ENCODE results near the gene ZBTB40. TPM values are rescaled to one million over a fixed set of nuclear protein-coding genes. Genes with fewer than 3 reads are reported as not detected.

The ZBTB40 gene
- total and polyA plus RNA-seq, 2 of the 13 experiments (the other 11 are each of a cell fraction or from before 2014, with no cell fraction given): 8.8 to 16.5 TPM

DNA sequence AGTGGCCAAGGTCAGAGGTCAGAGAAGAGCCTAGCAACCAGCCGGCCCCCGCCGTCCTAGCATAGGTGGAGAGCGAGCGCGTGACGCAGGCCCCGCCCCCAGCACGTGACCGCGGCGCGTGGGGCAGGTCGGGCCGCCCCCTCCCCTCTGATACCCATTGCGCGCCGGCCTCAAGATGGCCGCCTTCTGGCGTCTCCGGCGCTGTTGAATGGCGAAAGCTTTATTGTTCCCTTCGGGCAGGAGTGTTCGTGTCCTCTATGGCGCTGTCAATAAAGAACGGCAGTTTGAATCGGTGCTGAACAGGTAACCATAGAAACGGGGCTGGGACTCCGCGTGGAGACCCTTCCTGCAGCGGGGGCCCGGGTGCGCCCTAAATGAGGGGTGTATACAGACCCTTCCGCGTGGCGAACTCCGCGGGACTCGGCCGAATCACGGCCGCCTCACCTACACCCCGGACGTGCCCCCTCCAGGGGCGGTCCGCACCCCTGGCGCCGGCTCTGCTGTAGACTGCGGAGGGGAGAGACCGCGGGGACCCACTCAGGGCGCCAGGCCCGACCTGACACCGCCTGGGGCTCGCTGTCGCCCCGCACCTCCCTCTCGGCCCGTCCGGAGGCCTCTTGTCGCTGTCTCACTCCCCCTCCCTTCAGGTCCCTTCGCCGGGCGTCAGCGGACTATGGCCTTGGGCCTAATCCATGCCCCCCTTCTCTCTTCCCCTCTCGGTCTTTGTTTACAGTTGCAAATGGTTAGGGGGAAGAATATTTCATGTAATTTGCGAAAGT, at the start of gene ZBTB40 (continued):
- TF ChIP-seq ZNF644 (CRISPR knock-in tag; IDR thresholded peaks at IDR 0.05; ENCODE audit: low read depth) (peak; percentile 73; the same call in 1 of the 2 replicates), HDAC2 (CRISPR knock-in tag; IDR thresholded peaks at IDR 0.05) (peak; percentile 89), HCFC1 (IDR thresholded peaks at IDR 0.05; ENCODE audit: low read depth, low read length) (peak; percentile 72), ZSCAN9 (CRISPR knock-in tag; IDR thresholded peaks at IDR 0.05; ENCODE audit: borderline replicate concordance) (peak; percentile 52; the same call in 1 of the 2 replicates), RXRA (CRISPR knock-in tag; IDR thresholded peaks at IDR 0.05) (peak; percentile 85), NCOR1 (IDR thresholded peaks at IDR 0.05; ENCODE audit: borderline replicate concordance, low read length) (no peak), MEF2D (CRISPR knock-in tag; IDR thresholded peaks at IDR 0.05) (no peak), POGZ (CRISPR knock-in tag; IDR thresholded peaks at IDR 0.05) (peak; percentile 99), ZZZ3 (CRISPR knock-in tag; IDR thresholded peaks at IDR 0.05; ENCODE audit: borderline replicate concordance) (peak; percentile 74; the same call in 1 of the 2 replicates), LBX2 (CRISPR knock-in tag; IDR thresholded peaks at IDR 0.05; ENCODE audit: borderline replicate concordance) (0 out of 2 replicates have a peak, but pooled peaks have one; percentile 70), CENPX (CRISPR knock-in tag; IDR thresholded peaks at IDR 0.05) (no peak), ZBTB10 (CRISPR knock-in tag; IDR thresholded peaks at IDR 0.05; ENCODE audit: borderline replicate concordance) (no peak), SMAD9 (CRISPR knock-in tag; IDR thresholded peaks at IDR 0.05) (no peak), TEAD2 (CRISPR knock-in tag; IDR thresholded peaks at IDR 0.05) (no peak), BRCA1 (CRISPR knock-in tag; IDR thresholded peaks at IDR 0.05) (no peak; the same call in 1 of the 2 replicates), THAP8 (CRISPR knock-in tag; IDR thresholded peaks at IDR 0.05; ENCODE audit: borderline replicate concordance) (no peak), POLR2G (IDR thresholded peaks at IDR 0.05; ENCODE audit: low read depth, low read length) (peak; percentile 52), PHF8 (CRISPR knock-in tag; IDR thresholded peaks at IDR 0.05) (peak; percentile 89), YEATS4 (CRISPR knock-in tag; IDR thresholded peaks at IDR 0.05; ENCODE audit: borderline replicate concordance) (peak; percentile 88), ZNF569 (CRISPR knock-in tag; IDR thresholded peaks at IDR 0.05; ENCODE audit: borderline replicate concordance) (no peak), ZNF790 (CRISPR knock-in tag; IDR thresholded peaks at IDR 0.05; ENCODE audit: borderline replicate concordance) (peak; percentile 34; the same call in 1 of the 2 replicates), PHF20 (CRISPR knock-in tag; IDR thresholded peaks at IDR 0.05) (peak; percentile 90), SRSF9 (IDR thresholded peaks at IDR 0.05; ENCODE audit: borderline replicate concordance, insufficient read depth, low read depth, low read length, poor library complexity, severe bottlenecking) (no peak), ZNF367 (CRISPR knock-in tag; IDR thresholded peaks at IDR 0.05; ENCODE audit: borderline replicate concordance) (no peak), AHR (CRISPR knock-in tag; IDR thresholded peaks at IDR 0.05) (no peak), ZFP90 (CRISPR knock-in tag; IDR thresholded peaks at IDR 0.05; ENCODE audit: borderline replicate concordance) (peak; percentile 20; the same call in 1 of the 2 replicates)
- TF ChIP-seq, protein P1, sequence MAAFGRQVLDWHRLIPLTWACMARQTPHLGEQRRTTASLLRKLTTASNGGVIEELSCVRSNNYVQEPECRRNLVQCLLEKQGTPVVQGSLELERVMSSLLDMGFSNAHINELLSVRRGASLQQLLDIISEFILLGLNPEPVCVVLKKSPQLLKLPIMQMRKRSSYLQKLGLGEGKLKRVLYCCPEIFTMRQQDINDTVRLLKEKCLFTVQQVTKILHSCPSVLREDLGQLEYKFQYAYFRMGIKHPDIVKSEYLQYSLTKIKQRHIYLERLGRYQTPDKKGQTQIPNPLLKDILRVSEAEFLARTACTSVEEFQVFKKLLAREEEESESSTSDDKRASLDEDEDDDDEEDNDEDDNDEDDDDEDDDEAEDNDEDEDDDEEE (CRISPR knock-in tag; IDR thresholded peaks at IDR 0.05): no peak

Measured in HepG2 (cell line).